ENCODE results near the gene LZTS2.

The LZTS2 gene

GRCh38 chr10:101042667-101043362 lies 43.2 kb downstream of the LZTS2 start:
- TF ChIP-seq, protein P1, sequence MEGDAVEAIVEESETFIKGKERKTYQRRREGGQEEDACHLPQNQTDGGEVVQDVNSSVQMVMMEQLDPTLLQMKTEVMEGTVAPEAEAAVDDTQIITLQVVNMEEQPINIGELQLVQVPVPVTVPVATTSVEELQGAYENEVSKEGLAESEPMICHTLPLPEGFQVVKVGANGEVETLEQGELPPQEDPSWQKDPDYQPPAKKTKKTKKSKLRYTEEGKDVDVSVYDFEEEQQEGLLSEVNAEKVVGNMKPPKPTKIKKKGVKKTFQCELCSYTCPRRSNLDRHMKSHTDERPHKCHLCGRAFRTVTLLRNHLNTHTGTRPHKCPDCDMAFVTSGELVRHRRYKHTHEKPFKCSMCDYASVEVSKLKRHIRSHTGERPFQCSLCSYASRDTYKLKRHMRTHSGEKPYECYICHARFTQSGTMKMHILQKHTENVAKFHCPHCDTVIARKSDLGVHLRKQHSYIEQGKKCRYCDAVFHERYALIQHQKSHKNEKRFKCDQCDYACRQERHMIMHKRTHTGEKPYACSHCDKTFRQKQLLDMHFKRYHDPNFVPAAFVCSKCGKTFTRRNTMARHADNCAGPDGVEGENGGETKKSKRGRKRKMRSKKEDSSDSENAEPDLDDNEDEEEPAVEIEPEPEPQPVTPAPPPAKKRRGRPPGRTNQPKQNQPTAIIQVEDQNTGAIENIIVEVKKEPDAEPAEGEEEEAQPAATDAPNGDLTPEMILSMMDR (IDR thresholded peaks at IDR 0.05; ENCODE audit: insufficient read depth, low read depth, low read length, missing control alignments): no peak
- DNase-seq (ENCODE audit: low read depth): peak; percentile 92
- H3K4me3 ChIP-seq (ENCODE audit: low read length): peak overlapping the region; percentile 68

GRCh38 chr10:101043363-101043707 lies 43.7 kb downstream of the LZTS2 start:
- TF ChIP-seq, protein P1 (IDR thresholded peaks at IDR 0.05; ENCODE audit: insufficient read depth, low read depth, low read length, missing control alignments): no peak
- DNase-seq (ENCODE audit: low read depth): no peak
- peak overlapping the region; percentile 68 for H3K4me3 ChIP-seq (ENCODE audit: low read length)

DNA sequence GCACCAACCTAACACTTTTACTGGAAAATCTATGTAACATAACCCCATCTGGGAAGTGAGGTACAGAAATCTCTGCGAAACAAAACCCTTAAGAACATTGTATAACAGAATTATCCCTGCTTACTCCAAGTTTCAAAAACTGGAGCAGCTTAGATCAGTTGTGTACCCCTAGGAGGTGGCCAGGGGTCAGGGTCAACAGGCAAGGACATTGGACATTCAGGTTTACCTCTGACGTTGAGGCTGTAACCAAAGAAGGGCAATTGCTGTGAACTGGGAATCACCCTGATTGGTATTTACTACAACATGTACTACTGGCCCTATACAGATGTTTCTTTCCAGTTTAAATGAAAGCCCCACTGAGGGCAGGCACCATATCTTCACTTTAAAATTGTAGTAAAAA lies 44.5 kb downstream of the LZTS2 start:
- TF ChIP-seq, protein P1 (IDR thresholded peaks at IDR 0.05; ENCODE audit: insufficient read depth, low read depth, low read length, missing control alignments): no peak
- H3K4me3 ChIP-seq (ENCODE audit: low read length): no peak overlapping the region
- no peak for DNase-seq (ENCODE audit: low read depth)

GRCh38 chr10:101046332-101047238 lies 47.0 kb downstream of the LZTS2 start:
- peak; percentile 11 for DNase-seq (ENCODE audit: low read depth)
- H3K4me3 ChIP-seq (ENCODE audit: low read length): no peak overlapping the region
- TF ChIP-seq, protein P1 (IDR thresholded peaks at IDR 0.05; ENCODE audit: insufficient read depth, low read depth, low read length, missing control alignments): no peak

DNA sequence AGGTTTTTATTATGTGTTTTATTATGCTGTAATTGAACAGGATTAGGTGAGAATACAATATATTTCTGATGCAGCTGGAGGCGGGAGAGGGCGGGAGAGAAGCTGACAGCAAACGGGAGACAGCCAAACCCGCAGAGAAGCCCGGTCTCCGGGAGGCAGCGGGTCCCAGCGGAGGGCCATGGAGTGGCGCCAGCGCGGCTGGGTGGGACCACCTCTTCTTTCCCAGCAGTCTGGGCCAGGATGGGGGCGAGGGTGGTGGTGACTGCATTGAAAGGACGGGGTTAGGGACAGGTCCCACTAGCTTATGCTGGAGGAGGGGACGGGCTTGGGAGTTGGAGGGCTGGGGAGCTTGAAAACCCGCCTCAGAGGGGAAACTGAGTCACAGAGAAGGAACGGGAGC lies 47.7 kb downstream of the LZTS2 start:
- no peak overlapping the region for H3K4me3 ChIP-seq (ENCODE audit: low read length)
- DNase-seq (ENCODE audit: low read depth): no peak
- TF ChIP-seq, protein P1 (IDR thresholded peaks at IDR 0.05; ENCODE audit: insufficient read depth, low read depth, low read length, missing control alignments): no peak

GRCh38 chr10:101047961-101048892 lies 48.6 kb downstream of the LZTS2 start:
- no peak overlapping the region for H3K4me3 ChIP-seq (ENCODE audit: low read length)
- DNase-seq (ENCODE audit: low read depth): peak; percentile 45
- TF ChIP-seq, protein P1 (IDR thresholded peaks at IDR 0.05; ENCODE audit: insufficient read depth, low read depth, low read length, missing control alignments): peak; percentile 3
